NAMALWA (cell line): Measurements from ENCODE around the gene ETS1.
A peak's percentile ranks its signal among the peaks of the same experiment; 100 is the strongest.

Source experiments
- DNase-seq: peaks from one replicate; pipeline ENCODE4 v3.0.0-alpha.2; 2015; ENCODE audit warnings: low spot score

Gene ETS1

GRCh38 chr11:128517451-128518230 is 69.7 kb downstream of the ETS1 start:
- no peak for DNase-seq

- DNase-seq, result no peak
Observed at GRCh38 chr11:128516886-128517285, 70.5 kb downstream of the ETS1 start.

- no peak for DNase-seq
Observed at GRCh38 chr11:128515826-128516778, 71.3 kb downstream of the ETS1 start.

- no peak for DNase-seq
Observed at GRCh38 chr11:128515086-128515485, 72.3 kb downstream of the ETS1 start.

- DNase-seq, result no peak
Observed at GRCh38 chr11:128513915-128514681, 73.3 kb downstream of the ETS1 start.

GRCh38 chr11:128512474-128512996 is 74.8 kb downstream of the ETS1 start:
- no peak for DNase-seq

- DNase-seq, result no peak
Observed at GRCh38 chr11:128511712-128512111, 75.6 kb downstream of the ETS1 start.

GRCh38 chr11:128509621-128510389 is 77.6 kb downstream of the ETS1 start:
- no peak for DNase-seq

GRCh38 chr11:128508770-128509510 is 78.4 kb downstream of the ETS1 start:
- DNase-seq, result no peak

- no peak for DNase-seq
Observed at GRCh38 chr11:128507936-128508335, 79.4 kb downstream of the ETS1 start.

- DNase-seq, result no peak
Observed at GRCh38 chr11:128506999-128507611, 80.3 kb downstream of the ETS1 start.

GRCh38 chr11:128506356-128506755 is 81.0 kb downstream of the ETS1 start:
- no peak for DNase-seq

GRCh38 chr11:128505449-128506065 is 81.8 kb downstream of the ETS1 start:
- DNase-seq, result no peak

GRCh38 chr11:128504486-128504885 is 82.9 kb downstream of the ETS1 start:
- no peak for DNase-seq

- peak; percentile 39 for DNase-seq
Observed at GRCh38 chr11:128503245-128503991, 83.9 kb downstream of the ETS1 start.

- no peak for DNase-seq
Observed at GRCh38 chr11:128502726-128503125, 84.6 kb downstream of the ETS1 start.

- DNase-seq, result no peak
Observed at GRCh38 chr11:128501632-128502549, 85.5 kb downstream of the ETS1 start.

- no peak for DNase-seq
Observed at GRCh38 chr11:128501008-128501407, 86.3 kb downstream of the ETS1 start.
